GM19240 (cell line): ENCODE measurements around the gene SRGAP2C.
"Not testable (repeated sequence)": the region's sequence is repeated elsewhere in the genome, so short reads cannot be mapped to it uniquely, and the experiment has no call there.

ENCODE experiments used
- DNase-seq: peaks from one replicate; pipeline ENCODE4 v3.0.0; 2011; ENCODE audit warnings: low spot score; ENCODE audit not compliant: insufficient read length

SRGAP2C gene

DNA sequence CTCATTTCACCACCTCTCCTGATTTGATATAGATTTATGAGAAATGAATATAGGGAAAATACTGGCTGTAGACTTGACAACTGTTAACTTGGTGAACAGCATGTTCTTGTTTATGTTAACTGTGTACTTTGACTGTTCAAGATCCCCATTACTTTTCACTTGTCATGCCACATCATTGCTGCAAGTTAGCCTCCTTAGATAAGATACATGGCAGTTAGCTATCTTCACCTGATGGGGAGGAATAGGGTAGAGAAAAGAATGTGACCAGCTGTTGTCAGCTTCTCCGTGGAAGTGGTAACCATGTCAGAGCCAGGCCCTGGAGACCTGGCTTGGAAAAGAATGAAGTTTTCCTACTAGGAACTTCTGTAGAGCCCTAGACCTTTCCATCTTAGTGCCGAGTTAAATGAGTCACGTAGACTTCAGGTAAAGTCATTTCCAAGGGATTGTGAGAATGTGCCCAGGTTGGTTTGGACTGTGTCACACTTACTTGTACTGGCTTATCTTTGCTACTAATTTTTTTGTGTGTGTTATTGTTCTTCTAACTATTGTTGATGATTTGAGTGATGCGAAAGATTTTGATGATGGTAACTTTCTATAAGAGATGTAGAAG, 41.6 kb downstream of the SRGAP2C start:
- not testable (repeated sequence) for DNase-seq

DNA sequence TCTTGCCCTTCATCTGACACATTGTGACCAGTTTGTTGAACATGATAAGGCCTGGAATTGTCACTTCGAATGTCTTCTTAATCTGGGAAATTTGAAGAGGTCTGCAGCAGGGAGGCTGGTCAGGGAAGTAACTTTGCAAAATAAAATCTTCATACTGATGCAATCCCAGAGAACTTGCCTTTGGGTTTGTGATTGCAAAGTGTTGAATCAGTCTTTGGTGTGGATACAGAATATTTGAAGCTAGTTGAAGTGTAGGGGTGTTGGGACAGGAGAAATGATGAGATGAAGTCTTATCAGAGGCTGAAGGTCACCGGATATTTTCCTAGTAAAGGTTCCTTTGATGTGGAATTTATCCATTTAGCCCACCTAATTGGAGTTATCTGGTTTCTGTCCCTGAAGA, 42.1 kb downstream of the SRGAP2C start:
- not testable (repeated sequence) for DNase-seq

DNA sequence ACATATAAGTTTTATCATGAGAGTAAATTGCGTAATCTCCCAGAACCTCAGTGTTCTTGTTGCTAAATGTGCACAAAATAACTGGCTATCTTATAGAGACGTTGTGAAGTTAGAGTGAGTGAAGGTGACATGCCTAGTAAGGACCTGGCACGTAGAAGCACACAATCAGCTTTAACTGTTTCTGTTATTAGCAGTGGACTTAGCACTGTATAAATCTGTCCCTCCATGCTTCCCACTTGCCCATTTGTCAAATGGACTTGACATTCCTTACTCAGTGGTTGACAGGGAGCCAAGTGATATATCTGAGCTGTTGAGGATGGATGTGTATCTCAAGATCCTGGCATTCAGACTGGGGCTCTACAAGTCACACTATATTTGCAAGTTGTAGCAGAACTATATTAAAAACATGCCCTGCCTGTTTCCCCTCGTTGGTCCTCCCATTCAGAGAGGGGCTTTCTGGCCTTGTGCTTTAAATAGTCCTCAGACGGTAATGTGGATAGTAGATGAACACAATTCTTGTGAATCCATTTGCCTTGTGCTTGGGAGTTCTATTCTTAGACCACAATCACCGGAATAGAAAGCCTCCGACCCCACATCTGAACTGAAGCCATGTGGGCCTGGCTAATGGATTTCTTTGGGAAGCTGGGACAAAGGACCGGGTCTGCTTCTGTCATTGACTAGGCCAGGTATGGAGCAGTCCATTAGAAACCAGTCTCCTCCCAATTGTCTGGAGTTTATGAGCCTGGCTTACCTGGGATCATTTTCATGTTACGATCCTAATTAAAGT, 43.0 kb downstream of the SRGAP2C start:
- DNase-seq, result not testable (repeated sequence)

DNA sequence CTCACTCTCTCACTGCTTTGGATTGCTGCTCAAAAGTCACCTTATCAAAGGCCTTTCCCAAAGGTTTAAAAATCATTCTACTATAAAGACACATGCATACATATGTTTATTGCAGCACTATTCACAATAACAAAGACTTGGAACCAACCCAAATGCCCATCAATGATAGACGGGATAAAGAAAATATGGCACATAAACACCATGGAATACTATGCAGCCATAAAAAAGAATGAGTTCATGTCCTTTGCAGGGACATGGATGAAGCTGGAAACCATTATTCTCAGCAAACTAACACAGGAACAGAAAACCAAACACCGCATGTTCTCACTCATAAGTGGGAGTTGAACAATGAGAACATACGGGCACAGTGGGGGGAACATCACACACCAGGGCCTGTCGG, 45.9 kb downstream of the SRGAP2C start:
- DNase-seq, result not testable (repeated sequence)

DNA sequence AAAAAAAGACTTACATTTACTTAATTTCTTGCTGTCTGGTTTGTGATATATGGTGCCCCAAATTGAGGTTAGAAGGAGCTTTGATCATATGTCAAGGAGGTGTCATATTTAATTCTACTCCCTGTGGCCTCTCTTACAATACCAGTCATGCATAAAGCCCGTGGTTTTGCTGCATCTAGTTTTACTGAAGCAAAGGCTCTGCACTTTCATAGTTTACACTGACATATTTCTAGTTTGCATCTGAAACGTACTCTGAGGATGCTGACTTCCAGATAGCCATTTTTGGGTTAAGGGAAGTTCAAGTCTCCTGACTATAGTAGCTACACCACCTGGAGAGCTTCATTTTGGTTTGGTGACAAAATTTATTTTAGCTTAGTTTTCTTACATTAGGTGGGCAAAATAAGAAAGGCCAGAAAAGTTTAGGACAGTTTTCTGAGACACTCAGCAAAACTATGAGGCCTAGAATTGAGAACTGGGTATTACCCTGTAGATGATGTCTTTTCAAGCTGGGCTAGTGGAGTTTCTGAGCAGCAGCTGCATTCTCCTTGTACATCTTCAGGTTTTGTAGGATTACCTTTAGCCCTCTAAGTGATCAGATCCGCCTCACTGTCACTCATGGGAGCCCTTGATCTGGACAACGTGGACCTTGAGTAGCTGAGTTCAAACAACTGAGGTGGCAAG, 47.8 kb downstream of the SRGAP2C start:
- DNase-seq, result not testable (repeated sequence)

DNA sequence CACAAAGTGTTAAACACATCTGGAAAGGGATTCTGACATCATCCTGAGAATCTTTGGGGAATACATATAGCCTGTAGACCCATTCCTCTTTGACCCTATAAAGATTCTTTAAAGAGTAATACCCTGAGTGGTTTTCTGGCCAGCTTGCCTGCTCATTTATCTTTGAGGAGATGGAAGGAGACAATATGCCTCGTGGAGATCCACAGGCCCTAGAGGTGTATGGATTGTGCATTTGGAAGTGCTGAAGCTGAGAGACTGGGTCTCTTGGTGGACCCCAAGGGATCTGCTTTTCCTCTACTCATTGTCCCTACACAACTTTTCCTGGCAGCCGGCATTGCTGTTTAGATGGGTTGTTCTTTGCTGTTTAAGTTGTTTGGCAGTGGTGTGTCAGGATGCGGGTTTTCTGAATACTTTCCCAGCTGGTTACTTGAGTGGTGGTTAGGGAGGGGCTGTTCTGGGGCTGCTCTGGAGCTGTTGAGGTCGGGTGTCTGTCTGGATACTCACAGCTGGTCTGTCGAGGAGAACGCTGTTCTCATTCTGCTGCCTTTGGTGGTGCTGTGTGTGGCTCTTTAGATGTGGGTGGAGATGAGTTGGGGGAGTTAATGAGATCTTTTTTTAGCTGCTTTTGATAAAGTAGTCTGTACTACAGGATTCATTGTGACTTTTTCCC, 49.5 kb downstream of the SRGAP2C start:
- DNase-seq, result not testable (repeated sequence)

DNA sequence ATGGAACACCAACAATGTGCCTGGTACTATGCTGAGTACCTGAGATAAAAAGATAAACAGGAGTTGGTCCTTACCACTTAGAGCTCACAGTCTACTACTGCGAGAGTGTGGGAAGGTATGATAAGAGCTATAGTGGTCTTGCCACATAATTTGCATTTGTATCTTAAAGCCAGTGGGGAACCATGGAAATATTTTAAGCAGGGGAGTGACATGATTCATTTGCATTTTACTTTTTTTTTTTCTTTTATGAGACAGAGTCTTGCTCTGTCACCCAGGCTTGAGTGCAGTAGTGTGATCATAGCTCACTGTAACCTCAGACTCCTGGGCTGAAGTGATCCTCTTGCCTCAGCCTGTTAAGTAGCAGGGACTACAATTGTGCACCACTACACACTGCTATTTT, 53.6 kb downstream of the SRGAP2C start:
- DNase-seq, result not testable (repeated sequence)

DNA sequence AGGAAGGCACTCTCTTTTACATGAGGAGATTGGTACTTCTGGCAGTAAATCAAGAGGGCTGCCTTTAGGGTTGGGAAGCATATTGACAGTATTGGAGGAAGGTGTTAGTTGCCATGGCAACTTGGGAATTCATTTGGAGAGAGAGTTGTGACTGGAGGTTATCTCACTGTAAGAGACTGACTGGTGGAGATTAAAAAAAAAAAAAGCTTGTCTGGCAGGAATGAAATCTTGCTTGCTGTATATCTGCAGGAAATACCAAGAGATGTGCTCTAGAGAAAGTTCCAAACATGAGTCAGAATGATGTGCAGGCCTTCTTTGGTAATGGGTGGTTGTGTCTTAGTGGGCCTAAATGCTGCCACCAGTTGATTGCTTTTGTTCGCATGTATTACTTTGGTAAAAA, 59.1 kb downstream of the SRGAP2C start:
- DNase-seq, result not testable (repeated sequence)

DNA sequence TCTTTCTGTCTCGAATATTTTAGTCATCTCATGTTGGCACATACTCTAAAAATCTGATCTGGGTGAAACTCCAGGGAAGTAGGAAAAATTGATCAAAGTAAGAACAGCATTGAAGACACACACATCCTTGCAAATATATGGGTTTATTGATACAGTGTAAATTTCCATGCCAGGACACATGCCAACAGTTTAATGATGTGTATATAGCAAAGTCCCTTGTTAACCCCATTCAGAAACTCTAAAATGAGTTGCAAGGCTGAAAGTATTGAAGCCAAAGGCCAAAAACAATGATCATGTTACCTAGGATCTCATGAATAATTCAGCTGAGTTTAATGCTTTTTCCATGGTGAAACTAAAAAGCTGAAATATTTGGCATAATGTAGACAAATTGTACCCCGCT, 61.6 kb downstream of the SRGAP2C start:
- not testable (repeated sequence) for DNase-seq

DNA sequence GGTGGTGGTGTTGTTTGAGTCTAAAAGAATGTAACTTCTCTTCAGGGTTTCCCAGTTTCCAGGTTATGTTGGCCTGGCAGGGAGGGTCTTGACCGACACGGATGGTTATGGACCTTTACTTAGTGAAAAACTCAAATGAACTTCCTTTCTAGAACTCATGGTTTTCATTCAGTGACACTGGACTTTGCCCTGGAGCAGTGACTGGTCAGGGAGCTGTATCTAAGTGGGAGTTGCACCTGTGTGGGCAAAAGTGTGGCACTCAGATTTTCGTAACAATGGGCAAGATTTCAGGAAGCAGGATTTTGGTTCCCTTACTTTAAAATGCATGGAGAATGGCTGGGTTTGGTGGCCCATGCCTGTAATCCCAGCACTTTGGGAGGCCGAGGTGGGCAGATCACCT, 67.9 kb downstream of the SRGAP2C start:
- DNase-seq, result not testable (repeated sequence)

DNA sequence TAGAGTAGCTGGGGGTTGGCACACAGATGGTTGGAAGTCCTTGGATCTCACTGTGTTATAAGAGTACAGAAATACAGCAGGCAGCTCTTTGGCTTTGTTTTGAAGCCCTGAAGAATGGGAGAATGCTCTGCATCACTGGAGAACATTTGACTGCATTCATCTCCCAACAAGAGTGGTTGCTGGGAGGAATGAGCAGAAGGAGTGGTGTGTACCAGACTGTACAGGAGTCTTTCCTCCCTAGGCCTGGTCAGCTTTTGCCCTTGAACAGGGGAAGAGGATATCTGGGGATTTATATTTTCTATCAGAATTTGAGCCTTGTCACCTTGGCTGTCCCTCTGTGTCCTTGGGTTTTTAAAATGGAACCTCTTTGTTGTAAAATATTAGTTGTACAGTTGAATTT, 69.8 kb downstream of the SRGAP2C start:
- DNase-seq, result not testable (repeated sequence)

DNA sequence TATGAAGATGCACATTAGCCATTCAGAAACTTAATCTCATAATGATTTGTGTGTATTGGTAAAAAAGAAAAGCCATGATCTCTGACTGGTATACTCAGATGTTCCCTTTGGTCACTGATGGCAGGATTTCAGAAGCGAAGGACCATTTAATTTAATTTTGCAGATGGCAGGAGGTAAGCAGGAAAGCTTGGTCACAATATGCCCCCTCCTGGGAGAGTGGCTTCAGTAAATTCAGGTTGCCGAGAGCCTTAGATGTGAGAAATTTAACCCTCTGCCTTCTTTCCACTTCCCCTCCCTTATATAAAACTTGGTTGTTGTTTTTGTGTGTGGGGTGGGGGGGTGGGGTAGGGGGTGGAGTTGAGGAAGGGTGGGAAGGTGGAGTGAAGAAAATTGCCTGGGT, 72.9 kb downstream of the SRGAP2C start:
- not testable (repeated sequence) for DNase-seq

DNA sequence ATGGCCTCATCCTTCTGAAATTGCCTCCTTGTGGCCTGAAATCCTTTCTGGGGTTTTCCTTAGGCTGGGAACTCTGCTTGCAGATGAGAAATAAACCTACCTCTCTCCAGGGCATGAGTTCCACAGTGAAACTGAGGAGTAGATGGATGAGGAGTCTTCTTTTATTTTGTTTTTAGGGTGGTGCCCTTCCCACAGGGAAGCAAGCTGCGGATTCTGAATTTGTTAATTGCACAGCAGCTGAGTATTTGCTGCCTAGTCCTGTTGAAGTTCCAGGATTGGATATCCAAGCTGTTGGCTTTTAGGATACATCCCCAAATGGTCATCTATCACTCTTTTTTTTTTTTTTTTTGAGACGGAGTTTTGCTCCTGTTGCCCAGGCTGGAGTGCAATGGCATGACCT, 73.4 kb downstream of the SRGAP2C start:
- not testable (repeated sequence) for DNase-seq

DNA sequence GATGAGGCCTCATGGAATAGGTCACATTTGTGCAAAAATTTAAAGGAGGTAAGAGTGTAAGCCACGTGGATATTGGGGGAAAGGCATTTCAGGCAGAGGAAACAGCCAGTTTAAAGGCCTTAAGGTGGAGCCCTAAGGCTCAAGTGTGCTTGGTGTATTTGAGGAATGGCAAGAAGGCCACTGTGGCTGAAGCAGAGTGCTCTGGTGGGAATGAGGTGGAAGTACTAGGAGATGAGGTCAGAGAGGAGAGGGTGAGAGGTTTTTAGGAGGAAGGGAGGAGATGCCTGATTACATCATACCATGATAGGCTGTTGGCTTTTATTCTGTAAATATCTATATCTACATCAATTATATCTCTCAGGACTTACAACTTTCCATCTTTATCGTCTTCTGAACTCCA, 75.4 kb downstream of the SRGAP2C start:
- DNase-seq, result not testable (repeated sequence)

DNA sequence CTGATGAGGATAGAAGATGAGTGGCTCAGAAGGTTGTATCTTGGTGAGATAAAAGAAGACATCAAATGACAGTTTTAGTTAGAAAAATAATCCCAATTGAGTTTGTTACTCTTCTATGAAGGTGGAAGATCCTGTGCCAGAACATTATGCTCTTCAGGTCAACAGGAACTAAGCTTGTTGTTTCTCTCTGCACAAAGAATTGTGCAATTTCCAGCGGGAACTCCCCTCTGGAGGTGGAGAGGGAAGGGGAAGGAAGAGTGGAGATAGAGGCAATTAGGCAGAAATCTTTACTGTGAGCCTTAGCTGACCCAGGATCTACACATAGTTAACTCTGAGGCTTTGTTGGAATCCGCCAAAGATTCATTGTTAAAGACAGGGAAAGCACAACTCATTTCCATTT, 77.4 kb downstream of the SRGAP2C start:
- not testable (repeated sequence) for DNase-seq

DNA sequence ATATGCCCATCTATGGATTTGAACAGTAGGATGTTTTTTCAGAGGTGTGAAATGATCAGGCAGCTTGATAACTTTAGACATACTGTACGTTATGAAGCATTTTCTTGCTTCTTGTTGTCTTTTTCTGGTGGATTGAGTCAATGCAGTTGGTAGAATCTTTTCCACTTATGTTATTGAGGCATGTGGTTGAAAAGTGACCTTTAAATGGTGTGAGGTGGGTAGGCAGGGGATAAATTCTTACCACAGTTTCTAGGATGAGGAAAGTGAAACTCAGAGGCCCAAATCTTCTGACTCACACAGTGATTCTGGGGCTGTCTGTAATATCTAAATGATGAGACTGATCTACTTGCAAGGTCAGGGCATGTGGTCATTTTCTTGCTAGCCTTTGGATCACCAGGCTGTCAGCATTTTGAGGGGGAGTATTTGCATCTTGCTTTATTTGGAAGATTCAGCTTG, 79.0 kb downstream of the SRGAP2C start:
- DNase-seq, result not testable (repeated sequence)

DNA sequence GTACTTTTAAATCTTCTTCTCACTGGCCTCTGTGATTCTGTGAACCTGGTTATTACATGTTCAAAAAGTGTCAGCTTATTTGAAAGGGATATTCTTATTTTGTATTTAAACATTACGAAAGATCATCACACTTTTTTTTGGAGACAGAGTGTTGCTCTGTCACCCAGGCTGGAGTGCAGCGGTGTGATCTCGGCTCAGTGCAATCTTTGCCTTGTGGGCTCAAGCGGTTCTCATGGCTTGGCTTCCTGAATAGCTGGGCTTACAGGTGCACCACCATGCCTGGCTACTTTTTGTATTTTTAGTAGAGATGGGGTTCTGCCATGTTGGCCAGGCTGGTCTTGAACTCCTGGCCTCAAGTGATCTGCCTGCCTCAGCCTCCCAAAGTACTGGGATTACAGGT, 82.3 kb downstream of the SRGAP2C start:
- DNase-seq, result not testable (repeated sequence)

DNA sequence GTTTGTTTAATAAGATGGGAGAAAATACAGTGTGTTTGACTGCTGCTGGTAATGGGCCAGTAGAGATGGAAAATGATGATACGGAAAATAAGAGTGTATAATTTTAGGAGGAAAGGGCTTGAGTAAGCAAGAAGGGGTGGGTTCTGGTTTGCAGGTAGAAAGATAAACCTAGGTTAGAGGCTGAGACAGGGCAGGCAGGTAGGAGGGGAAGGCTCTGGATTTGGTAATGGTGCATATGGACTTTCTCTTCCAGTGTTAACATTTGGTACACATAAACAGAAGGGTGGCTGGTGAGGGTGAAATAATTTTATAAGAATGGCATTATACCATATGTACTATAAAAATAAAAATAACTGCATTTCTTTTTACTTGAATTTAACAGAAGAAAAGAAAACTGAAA, 84.5 kb downstream of the SRGAP2C start:
- not testable (repeated sequence) for DNase-seq

DNA sequence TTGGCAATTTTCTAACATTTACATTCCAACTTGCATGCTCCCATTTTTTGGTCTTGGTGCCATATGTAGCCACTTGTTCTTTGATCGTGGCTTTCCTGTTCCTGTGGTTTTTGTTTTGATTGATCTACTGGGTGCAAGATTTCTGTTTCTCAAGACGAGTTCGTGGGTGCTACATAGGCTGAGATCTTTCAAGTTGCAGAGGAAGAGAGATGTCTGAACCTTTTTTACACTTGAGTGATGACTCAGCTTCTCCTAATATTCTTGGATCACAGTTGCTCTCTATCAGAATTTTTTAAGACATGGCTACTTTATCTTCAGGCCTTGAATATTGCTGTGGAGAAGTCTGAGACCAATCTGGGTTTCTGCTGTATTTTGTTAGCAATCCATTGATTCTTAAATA, 85.2 kb downstream of the SRGAP2C start:
- not testable (repeated sequence) for DNase-seq

DNA sequence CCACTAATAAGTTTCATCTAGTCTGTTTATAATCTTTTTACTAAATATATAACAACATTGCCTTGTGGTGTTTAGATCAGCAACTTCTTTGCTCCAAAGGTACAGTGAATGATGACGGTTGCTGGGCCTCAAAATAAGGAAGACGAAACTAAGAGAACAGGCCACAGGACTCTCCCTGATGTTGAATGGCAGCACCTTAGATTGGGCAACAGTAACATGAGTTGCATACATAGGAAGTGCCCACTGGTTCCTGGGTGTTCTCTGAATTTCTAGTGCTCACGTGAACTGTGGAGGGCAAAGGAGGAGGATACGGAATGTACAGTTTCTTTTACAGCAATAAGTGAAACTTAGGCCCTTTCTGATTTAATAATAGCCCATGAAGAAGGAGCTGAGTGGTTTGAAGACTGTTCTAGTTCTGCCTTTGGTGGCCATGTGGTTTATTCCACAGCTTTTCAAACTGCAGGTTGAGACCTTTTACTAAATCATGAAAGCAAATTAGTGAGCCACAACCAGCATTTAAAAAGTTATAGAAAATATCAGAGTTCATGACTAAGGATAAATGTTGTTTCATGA, 86.5 kb downstream of the SRGAP2C start:
- DNase-seq, result not testable (repeated sequence)

DNA sequence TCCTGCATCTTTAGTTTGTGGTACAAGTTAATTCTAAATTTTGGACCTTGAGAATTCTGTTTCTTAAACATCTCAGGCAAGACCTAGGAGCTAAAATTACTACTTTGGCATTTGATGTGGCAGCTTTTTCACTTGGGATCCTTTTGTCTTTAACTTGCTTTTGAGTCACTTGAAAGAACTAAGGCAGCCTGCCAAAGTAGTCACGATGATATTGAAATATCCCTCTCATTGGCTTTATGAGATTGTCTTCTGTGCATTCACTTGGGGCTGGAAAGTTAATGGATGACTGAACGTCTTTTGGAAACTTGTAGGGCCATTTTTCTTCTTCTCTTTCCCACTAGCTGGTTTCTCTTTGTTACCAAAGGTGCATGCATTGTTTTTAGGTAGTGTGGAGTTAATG, 90.7 kb downstream of the SRGAP2C start:
- DNase-seq, result not testable (repeated sequence)
